SH-SY5Y (cell line): ENCODE data around the gene RFNG.

Experiments used
- GATA2 ChIP-seq: IDR thresholded peaks from 2 replicates; pipeline ENCODE4 v1.6.1; 2011; ENCODE audit warnings: mild to moderate bottlenecking, low read depth, low read length
- GATA3 ChIP-seq: IDR thresholded peaks from 2 replicates; pipeline ENCODE4 v1.6.1; 2011; ENCODE audit warnings: low read depth, mild to moderate bottlenecking, low read length, moderate library complexity

- TF ChIP-seq GATA2, result no peak
- no peak for TF ChIP-seq GATA3
Observed at GRCh38 chr17:82095777-82096708, 44.4 kb upstream of the RFNG start.
